Small intestine (tissue), 7 donors: ENCODE measurements around the gene STRIT1. TPM values are rescaled to one million over a fixed set of nuclear protein-coding genes. Genes with fewer than 3 reads are reported as not detected.
"Not testable (repeated sequence)": the region's sequence is repeated elsewhere in the genome, so short reads cannot be mapped to it uniquely, and the experiment has no call there.

ENCODE experiments used
- DNase-seq, 2 donors: peaks; one replicate each; pipeline versions ENCODE4 v3.0.0 to v3.0.0-alpha.2; 2013
- FAIRE-seq: peaks from 2 replicates; lab custom pipeline; 2012; peaks lifted over from hg19 to GRCh38; lab: Jason Lieb, UNC
- H3K27ac ChIP-seq, 3 donors: one replicate each; pipeline ENCODE4 v1.5.1; 2013; ENCODE audit warnings: low read length in 2 of 3, mild to moderate bottlenecking in 2 of 3, control low read depth in 1 of 3, inconsistent platforms in 1 of 3, low read depth in 1 of 3, moderate library complexity in 1 of 3
- H3K27me3 ChIP-seq, 3 donors: one replicate each; pipeline ENCODE4 v1.6.1; 2013; ENCODE audit warnings: low read length in 3 of 3, inconsistent platforms in 1 of 3; ENCODE audit not compliant: control insufficient read depth in 3 of 3, insufficient read depth in 3 of 3
- H3K36me3 ChIP-seq, 3 donors: one replicate each; pipeline ENCODE4 v1.6.1; 2013; ENCODE audit warnings: low read length in 3 of 3, inconsistent platforms in 1 of 3, low read depth in 1 of 3, mild to moderate bottlenecking in 1 of 3, moderate library complexity in 1 of 3; ENCODE audit not compliant: control insufficient read depth in 3 of 3, insufficient read depth in 2 of 3
- H3K4me1 ChIP-seq, 3 donors: one replicate each; pipeline ENCODE4 v1.6.1; 2013; ENCODE audit warnings: low read length in 2 of 3, inconsistent platforms in 1 of 3, low read depth in 1 of 3, mild to moderate bottlenecking in 1 of 3, moderate library complexity in 1 of 3; ENCODE audit not compliant: control insufficient read depth in 3 of 3, insufficient read depth in 2 of 3
- H3K4me3 ChIP-seq, 3 donors: one replicate each; pipeline ENCODE4 v1.5.1; 2013; ENCODE audit warnings: low read length in 3 of 3, control low read depth in 1 of 3, inconsistent platforms in 1 of 3, low read depth in 1 of 3, mild to moderate bottlenecking in 1 of 3, moderate library complexity in 1 of 3
- H3K9me3 ChIP-seq, 2 donors: one replicate each; pipeline ENCODE4 v1.6.1; 2013; ENCODE audit warnings: low read depth in 1 of 2, low read length in 1 of 2; ENCODE audit not compliant: control insufficient read depth in 2 of 2, insufficient read depth in 1 of 2
- WGBS, 3 donors: extraction: QIAGEN DNeasy Blood & Tissue Kit; methylation state at CpG; one replicate each; pipeline ENCODE4 v1.1.7; 2013; 5-methylcytosine and 5-hydroxymethylcytosine counted together
- polyA plus RNA-seq, 4 donors: library from polyadenylated mRNA; stranded (reverse) in 3 of 4; unstranded in 1 of 4; fragments of 200-250 nt in 3 of 4; fragments of 120-200 nt in 1 of 4; gene quantifications; one replicate each; pipeline versions ENCODE4 v1.2.1 to v1.2.3, GENCODE V29; 2013
- donor health status: healthy with polysubstance abuse.
- donor health status: control.
- donor health status: control.
- donor health status: Bipolar disorder and iron deficiency.
- donor health status: healthy.

Gene STRIT1
- polyA plus RNA-seq, 4 donors = 0.10 to 10.3 (median 1.2) TPM

DNA sequence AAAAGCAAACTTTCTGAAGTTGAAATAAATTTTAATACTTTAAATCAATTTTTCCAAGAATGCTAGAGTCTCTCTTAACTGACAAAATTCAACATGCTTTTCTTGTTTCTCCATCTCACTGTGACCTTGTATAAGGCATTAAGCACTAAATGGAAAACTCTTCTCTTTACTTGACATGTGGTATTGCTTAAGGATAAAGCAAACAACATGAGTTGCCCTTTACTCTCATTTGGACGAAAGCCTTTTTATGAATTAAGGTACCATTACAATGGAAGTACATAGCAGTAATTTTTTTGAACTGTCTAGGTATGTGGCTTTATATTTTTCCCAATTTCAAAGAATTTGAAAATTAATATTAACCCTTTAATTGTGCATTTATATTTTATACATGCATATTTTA lies 1.4 kb downstream of the STRIT1 start:
- peaks cover 0 to 7% of the 10 kb centered on the region in 2 donors for H3K9me3 ChIP-seq
- H3K27ac ChIP-seq = no peak overlapping the region
- FAIRE-seq (no peak), DNase-seq (peak in 1 of 2 donors; percentile 41)
- H3K4me1 ChIP-seq = no peaks in the 10 kb centered on the region
- WGBS, 3 donors = 19 to 48% (median 27%) methylated on average over 1 of the region's 1 CpG
- peaks cover 0 to 2% (median 0%) of the 10 kb centered on the region in 3 donors for H3K36me3 ChIP-seq
- H3K4me3 ChIP-seq = no peak overlapping the region
- no peaks in the 10 kb centered on the region for H3K27me3 ChIP-seq

DNA sequence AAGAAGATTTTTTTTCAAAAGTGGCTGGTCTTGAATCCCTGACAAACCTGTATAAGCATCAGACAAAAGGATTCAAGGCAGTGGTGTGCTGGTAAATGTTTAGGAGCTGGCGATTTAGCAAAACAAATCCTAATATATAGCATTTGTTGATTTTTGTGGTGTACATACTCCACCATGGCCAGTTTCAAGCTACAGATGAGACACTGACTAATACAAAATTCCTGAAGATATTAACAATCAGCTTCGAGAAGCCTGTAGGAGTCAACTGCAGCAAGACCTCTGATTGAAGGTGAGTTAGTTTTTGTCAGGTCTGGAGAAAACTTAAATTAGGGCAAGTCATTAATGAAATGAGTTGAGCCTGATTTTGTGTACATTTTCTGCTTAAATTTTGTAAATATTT lies 6.7 kb downstream of the STRIT1 start:
- Histone ChIP-seq H3K9me3 (no peaks in the 10 kb centered on the region), H3K27me3 (no peaks in the 10 kb centered on the region), H3K4me3 (no peak overlapping the region), H3K4me1 (no peaks in the 10 kb centered on the region), H3K27ac (no peak overlapping the region), H3K36me3 (peaks cover 0 to 2% (median 0%) of the 10 kb centered on the region in 3 donors)
- DNase-seq (no peak), FAIRE-seq (no peak)
- WGBS, 3 donors = 69 to 88% (median 86%) methylated on average over 2 of the region's 2 CpGs

DNA sequence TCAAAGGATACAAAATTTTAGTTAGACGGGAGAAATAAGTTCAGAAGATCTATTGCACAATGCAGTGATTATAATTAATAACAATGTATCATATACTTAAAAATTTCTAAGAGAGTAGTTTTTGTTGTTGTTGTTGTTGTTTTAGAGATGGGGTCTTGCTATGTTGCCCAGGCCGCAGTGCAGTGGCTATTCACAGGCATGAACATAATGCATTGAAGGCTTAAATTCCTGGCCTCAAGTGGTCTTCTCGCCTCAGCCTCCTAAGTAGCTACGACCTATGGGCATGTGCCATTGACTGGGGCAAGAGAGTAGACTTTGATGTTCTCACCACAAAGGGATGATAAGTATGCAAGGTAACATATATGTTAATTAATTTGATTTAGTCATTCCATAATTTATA lies 7.5 kb downstream of the STRIT1 start:
- no peak for FAIRE-seq
- no peak for DNase-seq
- no peaks in the 10 kb centered on the region for H3K9me3 ChIP-seq
- 88 to 93% (median 89%) methylated on average over 4 of the region's 4 CpGs for WGBS, 3 donors
- H3K27ac ChIP-seq = no peak overlapping the region
- H3K4me1 ChIP-seq = no peaks in the 10 kb centered on the region
- no peak overlapping the region for H3K4me3 ChIP-seq
- peaks cover 0 to 2% (median 0%) of the 10 kb centered on the region in 3 donors for H3K36me3 ChIP-seq
- H3K27me3 ChIP-seq = no peaks in the 10 kb centered on the region

DNA sequence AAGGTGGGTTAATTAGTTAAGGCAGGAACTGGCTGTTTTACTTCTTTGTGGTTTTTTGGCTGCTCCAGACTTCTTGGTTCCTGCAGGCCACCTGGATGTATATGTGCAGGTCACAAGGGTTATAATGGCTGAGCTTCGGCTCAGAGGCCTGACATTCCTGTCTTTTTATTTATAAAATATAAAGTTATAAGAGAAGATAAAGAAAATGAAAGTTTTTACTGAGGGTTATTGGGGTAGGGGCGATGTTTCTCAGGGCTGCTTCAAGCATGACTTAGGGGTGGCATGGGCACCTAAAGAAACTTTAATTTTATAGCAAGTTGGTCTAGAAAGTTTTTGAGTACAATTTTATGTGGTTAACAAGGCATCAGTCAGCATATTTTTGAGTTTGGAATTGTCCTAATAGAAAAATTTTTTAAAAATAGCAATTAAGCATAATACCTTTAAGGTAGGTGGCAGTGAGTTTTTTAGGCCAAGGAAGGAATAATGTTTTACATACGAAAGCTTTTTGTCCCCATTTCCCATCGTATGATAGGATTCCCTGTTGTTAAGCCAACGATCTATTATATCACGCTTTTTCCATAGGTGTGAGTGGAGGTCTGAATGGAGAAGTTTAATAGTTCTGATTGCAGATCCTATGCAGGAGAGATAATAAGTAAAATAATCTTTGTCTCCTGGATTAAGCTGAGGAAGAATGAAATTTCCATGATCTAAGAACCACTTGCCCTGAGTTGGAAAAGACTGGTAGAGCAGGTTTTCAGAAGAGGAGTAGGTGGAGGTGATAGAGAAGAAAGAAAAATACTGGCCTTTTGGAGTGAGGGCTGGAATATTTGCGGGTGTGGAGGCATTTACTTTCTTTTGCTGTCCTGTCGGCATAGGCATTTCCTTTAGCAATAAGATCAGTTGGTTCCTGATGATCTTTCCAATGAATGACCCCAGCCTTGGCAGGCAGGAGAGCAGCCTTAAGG lies 10.1 kb downstream of the STRIT1 start:
- Histone ChIP-seq H3K27me3 (no peaks in the 10 kb centered on the region), H3K4me1 (no peaks in the 10 kb centered on the region), H3K36me3 (no peaks in the 10 kb centered on the region), H3K27ac (no peak overlapping the region), H3K9me3 (peaks cover 0 to 12% of the 10 kb centered on the region in 2 donors), H3K4me3 (no peak overlapping the region)
- DNase-seq (no peak), FAIRE-seq (no peak)
- 81 to 84% (median 84%) methylated on average over 8 of the region's 8 CpGs for WGBS, 3 donors

DNA sequence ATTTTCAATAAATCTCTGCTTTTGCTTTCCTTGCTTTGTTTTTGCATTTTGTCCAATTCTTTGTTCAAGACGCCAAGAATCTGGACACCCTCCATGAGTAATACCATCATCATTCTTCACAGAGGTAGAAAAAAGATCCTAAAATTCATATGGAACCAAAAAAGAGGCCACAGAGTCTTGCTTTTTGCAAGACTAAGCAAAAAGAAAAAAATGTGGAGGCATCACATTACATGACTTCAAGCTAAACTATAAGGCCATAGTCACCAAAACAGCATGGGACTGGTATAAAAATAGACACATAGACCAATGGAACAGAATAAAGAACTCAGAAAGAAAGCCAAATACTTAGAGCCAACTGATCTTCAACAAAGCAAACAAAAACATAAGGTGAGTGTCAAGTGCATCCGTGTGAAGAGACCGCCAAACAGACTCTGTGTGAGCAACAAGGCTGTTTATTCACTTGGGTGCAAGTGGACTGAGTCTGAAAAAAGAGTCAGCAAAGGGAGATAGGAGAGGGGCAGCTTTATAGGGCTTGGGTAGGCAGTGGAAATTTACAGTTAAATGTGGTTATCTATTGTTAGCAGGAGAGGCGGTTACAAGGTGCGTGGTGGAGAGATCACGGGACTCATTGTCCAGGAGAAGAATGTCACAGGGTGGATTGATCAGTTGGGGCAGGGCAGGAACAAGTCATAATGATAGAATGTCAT lies 10.9 kb downstream of the STRIT1 start:
- Histone ChIP-seq H3K9me3 (peaks cover 0 to 12% of the 10 kb centered on the region in 2 donors), H3K4me1 (no peaks in the 10 kb centered on the region), H3K36me3 (no peaks in the 10 kb centered on the region), H3K27ac (no peak overlapping the region), H3K27me3 (no peaks in the 10 kb centered on the region), H3K4me3 (no peak overlapping the region)
- no peak for DNase-seq
- no peak for FAIRE-seq
- 87 to 93% (median 88%) methylated on average over 6 of the region's 6 CpGs for WGBS, 3 donors

DNA sequence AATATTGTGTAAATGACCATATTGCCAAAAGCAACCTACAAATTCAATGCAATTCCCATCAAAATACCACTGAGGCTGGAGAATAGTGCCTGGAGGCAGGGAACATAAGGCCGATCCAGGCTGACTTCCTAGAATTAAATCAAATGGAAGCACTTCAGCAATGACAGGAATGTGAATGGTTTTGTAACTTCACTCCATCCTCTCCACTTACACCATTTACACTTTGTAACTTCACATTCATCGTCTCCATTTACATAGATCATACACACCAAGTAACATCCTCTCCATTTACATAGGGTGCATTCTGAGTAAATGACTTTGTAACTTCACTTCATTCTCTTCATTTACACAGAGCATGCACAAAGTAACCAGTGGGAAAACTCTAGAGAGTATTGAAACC lies 11.6 kb downstream of the STRIT1 start:
- whole genome bisulfite sequencing, 3 donors = 90 to 98% (median 91%) methylated on average over 2 of the region's 2 CpGs
- Histone ChIP-seq H3K4me3 (no peak overlapping the region), H3K36me3 (no peaks in the 10 kb centered on the region), H3K4me1 (no peaks in the 10 kb centered on the region), H3K27me3 (no peaks in the 10 kb centered on the region), H3K27ac (no peak overlapping the region), H3K9me3 (peaks cover 0 to 12% of the 10 kb centered on the region in 2 donors)
- FAIRE-seq (no peak), DNase-seq (no peak)

DNA sequence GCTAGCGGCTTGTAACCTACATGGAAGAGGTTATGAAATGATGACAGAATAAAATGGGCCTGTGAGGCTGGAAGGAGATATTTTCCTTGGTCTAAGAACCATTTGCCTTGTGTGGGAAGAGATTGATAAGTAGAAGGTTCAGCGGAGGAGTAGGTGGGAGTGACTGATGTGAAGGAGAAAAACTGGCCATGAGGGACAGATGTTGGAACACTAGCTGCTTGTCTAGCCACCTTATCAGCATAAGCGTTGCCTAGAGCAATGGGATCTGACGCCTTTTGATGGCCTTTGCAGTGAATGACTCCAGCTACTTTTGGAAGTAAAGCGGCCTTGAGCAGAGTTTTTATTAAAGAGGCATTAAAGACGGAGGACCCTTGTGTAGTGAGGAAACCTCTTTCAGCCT lies 17.4 kb downstream of the STRIT1 start:
- H3K4me3 ChIP-seq, H3K4me1 ChIP-seq, H3K27me3 ChIP-seq, FAIRE-seq, H3K27ac ChIP-seq, H3K36me3 ChIP-seq, DNase-seq: not testable (repeated sequence)
- peaks cover 0 to 12% of the 10 kb centered on the region in 2 donors for H3K9me3 ChIP-seq
- WGBS, 3 donors = 92 to 96% (median 92%) methylated on average over 6 of the region's 6 CpGs

DNA sequence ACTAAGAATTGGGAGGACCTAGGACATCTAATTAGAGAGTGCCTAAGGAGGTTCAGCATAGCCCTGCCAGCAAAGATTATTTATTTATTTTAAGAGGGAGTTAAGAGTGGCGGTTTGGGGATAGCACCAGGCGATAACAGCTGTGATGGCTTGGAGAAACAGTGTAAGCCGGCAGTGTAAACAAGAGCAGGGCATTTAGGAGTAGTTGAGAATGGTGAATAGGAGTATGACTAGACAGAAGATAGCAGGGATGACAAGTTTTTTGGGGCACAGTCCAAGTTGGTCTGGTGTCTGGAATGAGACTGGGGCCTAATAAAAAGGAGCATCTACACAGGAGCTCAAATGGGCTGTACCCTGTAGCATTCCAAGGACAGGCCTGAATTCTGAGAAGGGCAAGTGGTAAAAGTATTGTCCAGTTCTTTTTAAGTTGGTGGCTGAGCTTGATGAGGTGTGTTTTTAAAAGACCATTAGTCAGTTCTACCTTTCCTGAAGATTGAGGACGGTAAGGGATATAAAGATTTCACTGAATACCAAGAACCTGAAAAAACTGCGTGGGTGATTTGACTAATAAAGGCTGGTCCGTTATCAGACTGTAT lies 18.2 kb downstream of the STRIT1 start:
- H3K36me3 ChIP-seq, FAIRE-seq, H3K27ac ChIP-seq, H3K4me3 ChIP-seq, H3K4me1 ChIP-seq, H3K27me3 ChIP-seq, DNase-seq: not testable (repeated sequence)
- H3K9me3 ChIP-seq = peaks cover 0 to 12% of the 10 kb centered on the region in 2 donors
- 79 to 92% (median 91%) methylated on average over 6 of the region's 6 CpGs for WGBS, 3 donors
